C4-2B (cell line): Measurements from ENCODE around the gene RUVBL1.
A peak's percentile ranks its signal among the peaks of the same experiment; 100 is the strongest.

Experiments used
- ZFX ChIP-seq: fragments of 450-650 bp; IDR thresholded peaks from 2 replicates; pipeline ENCODE4 v1.6.1; 2017
- TF ChIP-seq, protein P1 (sequence below): fragments of 450-650 bp; conservative IDR thresholded peaks from 2 replicates; pipeline ENCODE4 v1.5.1; 2017; ENCODE audit warnings: mild to moderate bottlenecking

DNA sequence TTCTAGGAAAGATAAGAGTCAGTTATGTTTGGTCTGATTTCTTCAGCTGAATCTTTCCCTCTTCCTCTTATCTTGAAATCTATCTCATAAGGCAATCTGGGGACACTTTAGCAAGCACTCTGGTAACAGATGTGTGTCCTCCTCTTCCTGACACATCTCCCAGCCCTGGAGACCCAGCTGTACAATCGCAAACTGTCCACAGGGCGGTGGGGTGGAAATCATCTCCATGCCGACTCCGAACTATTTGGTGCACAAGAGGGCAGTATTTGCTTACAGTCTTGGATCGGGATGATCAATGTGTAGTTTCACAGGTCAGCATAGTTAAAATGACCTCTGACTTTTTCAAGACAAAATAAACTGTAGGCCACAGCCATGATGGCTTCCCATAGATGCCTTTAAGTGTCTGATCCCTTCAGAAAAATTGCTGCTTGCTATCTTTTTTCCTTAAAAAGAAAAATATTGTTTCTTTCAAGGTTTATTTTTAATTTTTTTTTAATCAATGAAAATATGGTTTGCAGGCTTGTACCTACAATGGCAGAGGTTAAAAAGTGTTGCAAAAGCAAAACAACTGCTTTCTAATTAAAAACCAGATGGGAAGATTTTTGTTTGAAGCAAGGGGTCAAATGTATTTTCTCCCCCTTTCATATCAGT lies 47.4 kb upstream of the RUVBL1 start:
- TF ChIP-seq, protein P1, sequence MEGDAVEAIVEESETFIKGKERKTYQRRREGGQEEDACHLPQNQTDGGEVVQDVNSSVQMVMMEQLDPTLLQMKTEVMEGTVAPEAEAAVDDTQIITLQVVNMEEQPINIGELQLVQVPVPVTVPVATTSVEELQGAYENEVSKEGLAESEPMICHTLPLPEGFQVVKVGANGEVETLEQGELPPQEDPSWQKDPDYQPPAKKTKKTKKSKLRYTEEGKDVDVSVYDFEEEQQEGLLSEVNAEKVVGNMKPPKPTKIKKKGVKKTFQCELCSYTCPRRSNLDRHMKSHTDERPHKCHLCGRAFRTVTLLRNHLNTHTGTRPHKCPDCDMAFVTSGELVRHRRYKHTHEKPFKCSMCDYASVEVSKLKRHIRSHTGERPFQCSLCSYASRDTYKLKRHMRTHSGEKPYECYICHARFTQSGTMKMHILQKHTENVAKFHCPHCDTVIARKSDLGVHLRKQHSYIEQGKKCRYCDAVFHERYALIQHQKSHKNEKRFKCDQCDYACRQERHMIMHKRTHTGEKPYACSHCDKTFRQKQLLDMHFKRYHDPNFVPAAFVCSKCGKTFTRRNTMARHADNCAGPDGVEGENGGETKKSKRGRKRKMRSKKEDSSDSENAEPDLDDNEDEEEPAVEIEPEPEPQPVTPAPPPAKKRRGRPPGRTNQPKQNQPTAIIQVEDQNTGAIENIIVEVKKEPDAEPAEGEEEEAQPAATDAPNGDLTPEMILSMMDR = peak; percentile 99
- TF ChIP-seq ZFX = no peak
